Esophagus squamous epithelium (tissue), 5 donors: Measurements from ENCODE around the gene CAVIN4. TPM values are rescaled to one million over a fixed set of nuclear protein-coding genes. Genes with fewer than 3 reads are reported as not detected.

Source experiments
- DNase-seq: peaks from one replicate; lab custom pipeline; 2025; lab: John Stamatoyannopoulos, UW
- H3K27ac ChIP-seq, 4 donors: fragments of 200-600 bp; sonication (generic); one replicate each; pipeline ENCODE4 v1.5.1; 2016 to 2019; ENCODE audit warnings: mild to moderate bottlenecking in 1 of 4
- H3K27me3 ChIP-seq, 4 donors: fragments of 200-600 bp; sonication (generic); 1 replicate in 3 of 4; 2 replicates in 1 of 4; pipeline versions ENCODE4 v1.5.1 to v1.6.0; 2017 to 2021; ENCODE audit warnings: antibody characterized with exemption in 1 of 4
- H3K36me3 ChIP-seq, 3 donors: fragments of 200-600 bp; sonication (generic); one replicate each; pipeline ENCODE4 v1.5.1; 2016 to 2019
- H3K4me1 ChIP-seq, 3 donors: fragments of 200-600 bp; sonication (generic); one replicate each; pipeline ENCODE4 v1.5.1; 2017 to 2019
- H3K4me3 ChIP-seq, 4 donors: fragments of 200-600 bp; sonication (generic); 1 replicate in 3 of 4; 2 replicates in 1 of 4; pipeline ENCODE4 v1.5.1; 2016 to 2019; ENCODE audit warnings: mild to moderate bottlenecking in 2 of 4, moderate library complexity in 1 of 4
- H3K9me3 ChIP-seq, 3 donors: fragments of 200-600 bp; sonication (generic); one replicate each; pipeline ENCODE4 v1.5.1; 2016 to 2019
- POLR2A ChIP-seq, 4 donors: fragments of 450-650 bp; IDR thresholded peaks; one replicate each; pipeline ENCODE4 v1.6.1; 2017; ENCODE audit warnings: antibody characterized with exemption in 4 of 4, mild to moderate bottlenecking in 4 of 4, moderate library complexity in 3 of 4
- WGBS, 2 donors: methylation state at CpG; one replicate each; pipeline ENCODE4 v1.1.5; 2018; 5-methylcytosine and 5-hydroxymethylcytosine counted together
- intact Hi-C: fragments of 100-400 bp; cut with DNase I; formaldehyde crosslinking; loops from one replicate; pipeline ENCODE4 v1.15.0; 2022
- total RNA-seq, 4 donors: library from RNA; depleted of rRNA; stranded (reverse); fragments of >200 nt; gene quantifications; one replicate each; pipeline ENCODE4 v1.1.0, GENCODE V29; 2016
- TF ChIP-seq, protein P1 (sequence below), 6 experiments: fragments of 450-650 bp in 4 of 6; fragments of 200-600 bp in 2 of 6; sonication (generic) in 2 of 6; IDR thresholded peaks; one replicate each; pipeline ENCODE4 v1.5.1; 2016 to 2019; ENCODE audit warnings: antibody characterized with exemption in 6 of 6, mild to moderate bottlenecking in 4 of 6, moderate library complexity in 4 of 6
- donor health status: DM: yes; HTN: yes; CAD: no.

Gene CAVIN4
- total RNA-seq, 4 donors from 2014 or later: 0.09 to 0.38 (median 0.19) TPM

DNA sequence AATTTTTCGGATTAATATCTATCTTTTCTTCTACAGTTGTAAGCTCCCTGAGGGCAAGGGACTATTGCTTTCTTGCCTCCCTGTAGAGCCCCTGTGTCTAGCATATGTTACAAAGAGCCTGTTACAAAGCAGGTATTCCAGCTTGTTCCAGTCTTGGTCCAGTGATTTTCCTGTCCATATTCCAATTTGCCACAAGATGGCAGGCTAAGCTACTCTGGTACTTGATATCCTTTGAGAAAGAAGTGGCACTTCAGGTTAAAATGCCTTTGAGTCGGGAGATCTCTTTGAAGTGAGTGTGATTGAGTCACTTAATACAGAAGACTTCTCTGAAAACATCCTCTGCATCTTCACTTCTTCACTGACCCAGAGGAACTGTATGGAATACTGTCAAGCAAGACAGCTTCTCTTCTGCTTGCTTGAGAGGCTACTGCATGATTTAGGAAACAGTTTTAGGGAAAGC lies 24.5 kb downstream of the CAVIN4 start:
- Histone ChIP-seq H3K4me1 (peaks cover 0 to 29% (median 0%) of the 10 kb centered on the region in 3 donors), H3K27ac (no peak overlapping the region), H3K27me3 (no peaks in the 10 kb centered on the region), H3K9me3 (no peaks in the 10 kb centered on the region), H3K4me3 (no peak overlapping the region), H3K36me3 (no peaks in the 10 kb centered on the region)
- no peak for TF ChIP-seq POLR2A (IDR thresholded peaks at IDR 0.05)
- TF ChIP-seq, protein P1, sequence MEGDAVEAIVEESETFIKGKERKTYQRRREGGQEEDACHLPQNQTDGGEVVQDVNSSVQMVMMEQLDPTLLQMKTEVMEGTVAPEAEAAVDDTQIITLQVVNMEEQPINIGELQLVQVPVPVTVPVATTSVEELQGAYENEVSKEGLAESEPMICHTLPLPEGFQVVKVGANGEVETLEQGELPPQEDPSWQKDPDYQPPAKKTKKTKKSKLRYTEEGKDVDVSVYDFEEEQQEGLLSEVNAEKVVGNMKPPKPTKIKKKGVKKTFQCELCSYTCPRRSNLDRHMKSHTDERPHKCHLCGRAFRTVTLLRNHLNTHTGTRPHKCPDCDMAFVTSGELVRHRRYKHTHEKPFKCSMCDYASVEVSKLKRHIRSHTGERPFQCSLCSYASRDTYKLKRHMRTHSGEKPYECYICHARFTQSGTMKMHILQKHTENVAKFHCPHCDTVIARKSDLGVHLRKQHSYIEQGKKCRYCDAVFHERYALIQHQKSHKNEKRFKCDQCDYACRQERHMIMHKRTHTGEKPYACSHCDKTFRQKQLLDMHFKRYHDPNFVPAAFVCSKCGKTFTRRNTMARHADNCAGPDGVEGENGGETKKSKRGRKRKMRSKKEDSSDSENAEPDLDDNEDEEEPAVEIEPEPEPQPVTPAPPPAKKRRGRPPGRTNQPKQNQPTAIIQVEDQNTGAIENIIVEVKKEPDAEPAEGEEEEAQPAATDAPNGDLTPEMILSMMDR (IDR thresholded peaks at IDR 0.05): peak in 5 of 6 experiments; percentile 47 to 68 (median 56)
- WGBS, 2 donors: 29 to 40% methylated on average over 2 of the region's 2 CpGs
- intact Hi-C loops: no loop called here
- DNase-seq: no peak

DNA sequence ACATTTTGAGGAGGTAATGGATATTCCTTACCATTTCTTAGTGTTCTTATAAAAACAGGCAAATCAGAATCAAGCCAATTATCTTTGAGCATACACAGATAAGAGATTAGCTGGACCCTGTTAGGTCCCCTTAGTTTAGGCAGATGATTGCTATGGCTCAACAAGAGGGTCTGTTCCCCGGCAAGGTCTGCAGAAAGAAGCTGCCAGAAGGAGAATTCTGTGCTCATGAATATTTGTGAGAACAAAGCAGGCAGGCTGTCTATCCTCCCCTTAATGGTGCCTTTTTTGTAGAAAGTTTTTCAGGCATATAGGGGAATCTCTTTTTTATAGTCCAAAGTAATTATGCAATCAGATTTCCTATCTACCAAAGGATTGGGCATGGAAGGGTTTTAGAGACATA lies 27.5 kb downstream of the CAVIN4 start:
- TF ChIP-seq, protein P1 (IDR thresholded peaks at IDR 0.05): no peak
- TF ChIP-seq POLR2A (IDR thresholded peaks at IDR 0.05): no peak
- intact Hi-C loops: no loop called here

DNA sequence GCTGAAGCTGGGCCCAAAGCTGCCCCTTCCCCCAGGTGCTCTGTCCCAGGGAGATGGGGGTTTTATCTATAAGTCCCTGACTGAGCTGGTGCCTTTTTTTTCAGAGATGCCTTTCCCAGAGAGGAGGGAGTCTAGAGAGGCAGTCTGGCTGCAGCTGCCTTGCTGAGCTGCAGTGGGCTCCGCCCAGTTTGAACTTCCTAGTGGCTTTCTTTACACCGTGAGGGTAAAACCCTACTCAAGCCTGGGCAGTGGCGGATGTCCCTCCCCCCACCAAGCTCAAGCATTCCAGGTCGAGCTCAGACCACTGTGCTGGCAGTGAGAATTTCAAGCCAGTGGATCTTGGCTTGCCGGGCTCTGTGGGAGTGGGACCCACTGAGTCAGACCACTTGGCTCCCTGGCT lies 41.3 kb downstream of the CAVIN4 start:
- intact Hi-C loops: no loop called here
- no peak for DNase-seq
- Histone ChIP-seq H3K27me3 (no peaks in the 10 kb centered on the region), H3K27ac (no peak overlapping the region), H3K9me3 (peaks cover 0 to 5% (median 0%) of the 10 kb centered on the region in 3 donors), H3K4me1 (no peaks in the 10 kb centered on the region), H3K36me3 (no peaks in the 10 kb centered on the region), H3K4me3 (no peak overlapping the region)
- WGBS, 2 donors: no CpG with 5 or more reads among the region's 5 CpGs
- TF ChIP-seq, protein P1 (IDR thresholded peaks at IDR 0.05): no peak
- no peak for TF ChIP-seq POLR2A (IDR thresholded peaks at IDR 0.05)

More for the DNA sequence above, 27.5 kb downstream of the CAVIN4 start:
- Histone ChIP-seq H3K27me3 (no peaks in the 10 kb centered on the region), H3K36me3 (no peaks in the 10 kb centered on the region), H3K4me3 (no peak overlapping the region), H3K4me1 (peaks cover 0 to 9% (median 0%) of the 10 kb centered on the region in 3 donors), H3K27ac (no peak overlapping the region), H3K9me3 (no peaks in the 10 kb centered on the region)
- DNase-seq: no peak
- WGBS, 2 donors: 19 to 38% methylated on average over 1 of the region's 1 CpG

DNA sequence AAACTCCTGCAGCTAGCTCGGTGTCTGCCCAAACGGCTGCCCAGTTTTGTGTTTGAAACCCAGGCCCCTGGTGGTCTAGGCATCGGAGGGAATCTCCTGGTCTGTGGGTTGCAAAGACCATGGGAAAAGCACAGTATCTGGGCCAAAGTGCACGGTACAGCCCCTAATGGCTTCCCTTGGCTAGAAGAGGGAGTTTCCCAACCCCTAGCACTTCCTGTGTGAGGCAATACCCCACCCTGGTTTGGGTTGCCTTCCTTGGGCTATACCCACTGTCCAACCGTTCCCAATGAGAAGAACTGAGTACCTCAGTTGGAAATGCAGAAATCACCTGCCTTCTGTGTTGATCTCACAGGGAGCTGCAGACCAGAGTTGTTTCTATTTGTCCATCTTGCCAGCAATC lies 41.8 kb downstream of the CAVIN4 start:
- Histone ChIP-seq H3K9me3 (peaks cover 0 to 5% (median 0%) of the 10 kb centered on the region in 3 donors), H3K36me3 (no peaks in the 10 kb centered on the region), H3K4me1 (no peaks in the 10 kb centered on the region), H3K4me3 (no peak overlapping the region), H3K27ac (no peak overlapping the region), H3K27me3 (no peaks in the 10 kb centered on the region)
- TF ChIP-seq, protein P1 (IDR thresholded peaks at IDR 0.05): no peak
- TF ChIP-seq POLR2A (IDR thresholded peaks at IDR 0.05): no peak
- 71 to 78% methylated on average over 3 to 5 of the region's 5 CpGs for WGBS, 2 donors
- no peak for DNase-seq
- intact Hi-C loops: no loop called here

DNA sequence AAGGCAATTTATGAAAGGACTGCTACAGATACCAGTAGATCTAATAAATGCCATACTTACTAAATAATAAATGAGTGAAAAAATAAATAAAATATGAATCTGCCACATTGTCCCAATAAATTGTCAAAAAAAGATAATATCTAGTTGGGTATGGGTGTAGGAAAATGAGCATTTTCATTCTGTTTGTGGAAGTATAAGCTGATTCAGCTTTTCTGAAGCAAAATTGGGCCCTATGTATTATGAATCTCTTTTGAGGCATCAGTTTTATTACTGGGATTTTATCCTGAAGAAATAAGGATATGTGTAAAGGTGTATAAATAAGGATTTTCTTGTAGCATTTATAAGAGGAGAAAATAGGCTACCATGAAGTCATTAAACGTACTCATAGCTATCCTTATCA lies 46.1 kb downstream of the CAVIN4 start:
- Histone ChIP-seq H3K4me1 (no peaks in the 10 kb centered on the region), H3K27me3 (no peaks in the 10 kb centered on the region), H3K4me3 (no peak overlapping the region), H3K9me3 (peaks cover 0 to 3% (median 0%) of the 10 kb centered on the region in 3 donors), H3K36me3 (no peaks in the 10 kb centered on the region), H3K27ac (no peak overlapping the region)
- WGBS, 2 donors: 74 to 84% methylated on average over 1 of the region's 1 CpG
- intact Hi-C loops: no loop called here
- TF ChIP-seq, protein P1 (IDR thresholded peaks at IDR 0.05): no peak
- no peak for TF ChIP-seq POLR2A (IDR thresholded peaks at IDR 0.05)
- DNase-seq: no peak
